NCI-H69 (cell line): ENCODE measurements around the gene SNCB.
"Not testable (repeated sequence)": the region's sequence is repeated elsewhere in the genome, so short reads cannot be mapped to it uniquely, and the experiment has no call there.

Experiments
- DNase-seq: peaks from one replicate; lab custom pipeline; 2025; lab: John Stamatoyannopoulos, UW

The SNCB gene

DNA sequence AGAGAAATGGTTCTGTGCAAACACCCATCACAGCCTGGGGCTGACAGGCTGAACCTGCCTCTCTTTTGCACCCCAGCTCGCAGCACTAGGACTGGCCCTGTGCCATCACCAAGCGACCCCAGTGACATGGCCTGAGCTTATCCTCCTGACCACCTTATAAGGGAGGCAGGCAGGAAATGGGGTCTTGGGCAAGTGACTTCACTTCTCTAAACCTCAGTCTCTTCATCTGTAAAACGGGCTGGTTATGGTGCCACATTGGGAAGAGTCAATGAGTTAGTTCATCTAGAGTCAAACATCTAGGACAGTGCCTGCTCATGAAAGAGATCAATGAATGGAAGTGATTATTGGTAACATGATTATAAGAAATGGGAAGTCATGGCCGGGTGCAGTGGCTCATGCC, 6.2 kb downstream of the SNCB start:
- no peak for DNase-seq

DNA sequence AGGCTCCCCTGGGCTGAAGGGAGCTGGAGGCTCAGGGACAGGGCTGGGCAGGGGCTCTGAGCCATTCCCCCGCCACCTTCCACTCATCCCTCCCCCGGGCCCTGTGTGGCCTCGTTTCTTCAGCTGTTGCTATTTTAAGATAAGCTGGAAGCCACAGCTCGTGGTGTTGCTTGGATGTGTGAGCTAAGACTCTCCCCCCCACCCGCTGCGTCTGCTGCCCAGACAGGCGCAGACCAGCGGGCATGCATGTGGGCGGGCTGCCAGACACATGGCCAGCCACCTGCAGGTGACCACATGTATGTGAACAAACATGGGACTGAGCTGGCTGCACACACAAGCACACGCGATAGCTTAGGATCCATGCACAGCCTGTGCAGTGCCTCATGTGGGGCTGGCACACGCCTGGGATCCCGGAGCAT, 8.7 kb downstream of the SNCB start:
- DNase-seq, result no peak

DNA sequence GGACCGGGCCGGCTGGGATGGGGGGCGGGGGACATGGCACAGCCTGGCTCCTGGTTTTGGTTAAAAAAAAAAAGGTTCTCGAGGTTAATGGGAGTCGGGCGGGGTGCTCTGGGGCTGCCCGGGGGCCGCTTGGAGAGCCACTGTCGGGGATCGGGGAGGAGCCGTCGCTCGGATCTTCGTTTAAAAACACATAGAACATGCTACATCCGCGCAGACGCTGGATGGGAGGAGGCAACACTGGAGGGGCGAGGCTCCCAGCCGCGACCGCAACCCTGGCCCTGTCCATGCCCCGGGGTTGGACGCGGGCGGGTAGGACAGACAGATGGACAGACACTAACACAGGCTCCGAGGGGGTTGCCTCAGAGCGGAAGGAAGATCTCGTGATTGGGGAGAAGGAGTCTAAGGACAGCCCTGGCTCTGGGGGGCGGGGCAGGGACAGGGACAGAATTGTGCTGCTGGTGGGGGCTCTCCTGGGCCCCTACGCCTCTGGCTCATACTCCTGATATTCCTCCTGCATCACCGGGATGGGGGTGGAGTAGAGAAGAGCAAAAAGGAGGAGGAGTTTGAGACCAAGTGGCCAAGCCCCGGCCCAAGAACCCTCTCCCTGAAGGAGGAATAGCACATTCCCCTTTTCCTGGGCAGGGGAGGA, 9.9 kb downstream of the SNCB start:
- no peak for DNase-seq

DNA sequence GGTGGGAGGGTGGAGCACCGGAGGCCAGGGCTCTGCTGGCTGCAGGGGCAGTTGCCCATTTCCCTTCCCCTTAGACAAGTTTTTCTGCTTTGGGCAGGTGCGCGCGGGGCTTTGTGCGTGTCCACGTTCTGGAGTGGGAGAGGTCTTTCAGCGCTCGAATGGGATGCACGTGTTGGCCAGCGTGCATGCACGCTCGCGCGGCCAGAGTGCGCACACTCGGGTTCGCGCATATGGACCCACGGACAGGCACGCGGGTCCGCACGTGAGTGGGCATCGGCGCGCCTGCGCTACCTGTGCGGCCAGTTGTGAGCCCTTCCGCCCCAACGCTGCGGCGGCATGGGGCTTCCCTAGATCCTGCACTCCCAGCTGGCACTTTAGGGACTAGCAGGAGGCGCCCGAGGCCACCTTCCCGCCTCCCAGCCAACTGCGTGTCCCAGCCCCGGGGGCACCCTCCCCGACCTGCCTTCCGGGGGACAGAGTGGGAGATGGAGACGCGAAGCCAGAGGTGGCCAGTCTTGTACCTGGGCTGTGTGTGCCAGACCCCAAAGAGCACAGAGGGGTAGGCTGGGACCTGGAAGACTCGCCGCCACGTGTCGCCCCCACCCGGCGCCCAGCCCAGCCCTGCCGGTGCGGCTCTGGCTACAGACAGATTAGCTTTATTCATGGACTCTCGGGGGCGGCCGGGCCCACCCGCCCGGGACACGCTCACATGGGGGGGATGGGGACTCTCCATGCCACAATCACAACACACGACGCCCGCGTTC, 10.6 kb downstream of the SNCB start:
- DNase-seq, result peak; percentile 52

DNA sequence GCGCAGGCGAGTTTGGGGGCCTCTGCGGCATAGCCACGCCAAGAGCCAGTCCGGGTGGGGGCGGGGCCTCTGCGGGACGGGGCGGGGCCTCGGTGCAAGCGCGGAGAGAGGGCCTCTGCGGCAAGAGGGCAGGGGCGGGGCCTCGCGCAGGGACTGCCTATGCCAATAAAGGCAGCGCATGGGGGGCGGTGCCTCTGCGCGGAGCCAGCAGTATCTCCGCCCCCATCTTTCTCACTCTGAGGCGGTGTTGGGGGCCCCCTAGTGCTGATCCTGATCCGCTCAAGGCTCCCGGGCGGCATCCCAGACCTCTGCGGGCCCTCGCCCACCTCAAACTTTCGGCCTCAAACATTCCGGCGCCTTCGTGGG, 11.1 kb downstream of the SNCB start:
- DNase-seq, result peak; percentile 89

DNA sequence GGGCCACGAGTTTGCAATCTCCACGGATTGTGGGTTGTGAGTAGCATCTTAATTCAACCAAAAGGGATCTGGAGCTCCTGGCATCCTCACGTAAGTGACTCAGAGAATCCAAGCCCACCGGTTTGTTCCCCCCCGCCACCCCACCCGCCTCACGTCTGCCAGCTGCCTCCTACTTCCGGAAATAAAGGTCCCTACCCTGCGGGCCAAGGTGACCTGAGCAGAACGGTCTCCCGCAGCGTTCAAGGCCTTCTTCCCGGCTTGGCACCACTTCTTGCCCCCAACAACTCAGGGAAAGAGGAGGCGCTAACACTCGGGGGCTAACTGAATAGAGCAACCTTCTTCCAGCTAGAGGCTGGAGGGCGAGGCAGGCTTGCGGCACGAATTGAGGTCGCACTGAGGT, 11.6 kb downstream of the SNCB start:
- no peak for DNase-seq

DNA sequence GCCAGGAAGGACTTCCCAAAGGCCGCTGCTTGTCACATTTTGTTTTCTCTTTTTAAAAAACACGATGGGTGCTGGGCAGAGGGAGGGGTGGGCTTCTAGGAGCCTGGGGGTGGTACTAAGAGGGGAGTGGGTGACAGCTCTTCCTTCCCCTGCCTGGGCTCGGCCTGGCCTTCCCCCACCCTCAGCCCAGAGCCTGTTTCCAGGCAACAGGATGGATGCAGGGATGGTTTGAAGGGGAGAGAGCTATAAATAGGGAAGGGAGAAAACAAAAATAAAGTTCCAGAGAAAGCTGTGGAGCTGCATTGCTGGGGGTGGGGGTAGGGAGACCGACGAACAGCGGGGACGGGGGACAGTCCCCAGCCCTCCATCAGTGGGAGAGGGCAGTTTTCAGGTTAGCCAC, 13.8 kb downstream of the SNCB start:
- DNase-seq, result no peak

DNA sequence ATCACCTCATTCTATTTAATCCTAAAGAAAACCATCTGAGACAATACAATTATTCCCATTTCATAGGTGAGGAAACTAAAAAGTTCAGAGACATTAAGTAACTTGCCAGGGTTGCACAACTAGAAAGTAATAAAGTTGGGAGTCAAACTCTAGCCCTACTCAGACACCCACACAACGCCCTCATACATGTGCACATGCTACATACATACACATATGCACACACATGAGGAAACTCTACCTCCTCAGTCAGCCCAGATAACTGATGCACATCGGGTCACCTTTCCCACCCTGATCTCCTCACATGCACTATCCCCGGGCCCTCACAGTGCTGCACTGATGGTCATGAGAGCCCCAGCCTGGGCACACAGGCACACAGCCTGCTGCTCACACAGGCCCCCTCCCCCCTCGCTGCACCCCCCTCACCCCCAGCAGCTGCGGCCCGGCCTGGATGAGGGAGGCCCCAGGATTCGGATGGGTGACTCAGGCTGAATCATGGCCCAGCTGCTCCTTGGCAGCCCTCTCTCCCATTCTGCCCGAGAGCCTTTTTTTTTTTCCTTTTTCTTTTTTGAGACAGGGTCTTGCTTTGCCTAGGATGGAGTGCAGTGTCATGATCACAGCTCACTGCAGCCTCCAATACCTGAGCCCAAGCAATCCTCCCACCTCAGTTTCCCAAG, 15.4 kb downstream of the SNCB start:
- no peak for DNase-seq

DNA sequence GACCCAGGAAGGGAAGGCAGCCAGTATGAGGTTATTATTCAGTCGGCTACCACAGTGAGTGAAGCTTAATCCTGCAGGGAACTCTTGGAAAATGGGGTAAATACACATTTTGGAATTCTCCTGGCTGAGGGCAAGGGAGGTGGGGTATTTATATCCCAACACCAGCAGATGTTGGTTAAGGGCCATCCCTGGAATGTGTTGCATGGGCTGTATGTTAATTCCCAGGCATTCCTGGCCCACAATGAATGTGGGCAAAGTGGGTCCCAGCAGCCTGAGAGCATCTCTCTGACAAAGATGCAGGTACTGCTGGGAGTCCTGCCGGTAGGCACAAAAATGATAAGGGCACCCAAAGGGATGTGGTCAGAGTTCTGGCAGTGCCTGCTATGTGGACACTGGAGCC, 17.5 kb downstream of the SNCB start:
- no peak for DNase-seq

DNA sequence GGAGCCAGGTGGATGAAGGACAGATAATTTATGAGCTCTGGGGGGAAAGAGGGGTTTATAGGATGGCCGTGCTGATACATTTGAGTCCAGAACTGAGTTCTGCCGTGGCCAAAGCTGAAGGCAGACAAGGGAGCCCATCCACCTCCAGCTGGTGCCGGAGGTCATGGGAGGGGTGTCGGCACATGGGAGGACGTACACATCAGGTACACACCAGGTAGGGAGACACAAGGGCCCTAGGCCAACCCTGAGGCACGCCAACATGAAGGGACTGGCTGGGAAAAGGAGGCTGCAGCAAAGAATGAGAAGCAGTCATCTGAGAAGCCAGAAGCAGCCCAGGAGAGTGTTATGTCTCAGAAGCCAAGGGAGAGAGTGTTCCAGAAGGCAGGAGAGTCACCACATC, 18.3 kb downstream of the SNCB start:
- no peak for DNase-seq

DNA sequence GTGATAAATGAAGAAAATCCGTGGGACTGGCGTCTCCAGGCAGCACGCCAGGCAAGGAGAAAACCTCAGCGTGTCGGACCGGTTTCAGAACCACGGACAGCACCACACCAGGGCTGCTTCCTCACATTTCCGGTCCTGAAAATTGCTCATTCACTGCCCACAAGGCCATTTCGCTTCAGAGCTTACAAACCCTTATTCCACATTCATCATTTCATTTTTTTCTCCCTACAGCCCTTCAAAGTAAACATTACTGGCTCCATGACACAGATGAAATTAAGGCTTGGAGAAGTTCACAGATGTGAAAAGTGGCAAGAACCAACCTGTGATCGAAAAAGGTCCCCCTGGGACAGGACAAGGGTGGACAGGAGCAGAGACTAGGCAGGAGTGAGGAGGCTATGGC, 18.9 kb downstream of the SNCB start:
- DNase-seq, result no peak

DNA sequence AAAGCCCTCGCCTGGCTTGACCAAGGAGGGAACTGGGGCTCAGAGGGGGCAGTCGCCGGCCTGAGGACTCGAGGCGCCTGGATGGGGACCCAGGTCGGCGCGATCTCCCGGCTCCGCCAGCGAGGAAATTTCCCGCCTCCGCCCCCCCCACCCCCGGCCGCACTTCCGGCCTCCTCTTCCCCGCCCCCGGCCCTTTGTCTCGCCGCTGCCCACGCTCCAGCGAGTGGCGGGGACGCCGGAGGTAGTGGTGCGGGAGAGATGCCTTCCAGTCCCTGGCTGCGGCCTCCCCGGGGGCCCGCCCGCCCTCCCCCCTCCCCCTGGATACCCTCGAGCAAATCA, 19.9 kb downstream of the SNCB start:
- peak; percentile 88 for DNase-seq

DNA sequence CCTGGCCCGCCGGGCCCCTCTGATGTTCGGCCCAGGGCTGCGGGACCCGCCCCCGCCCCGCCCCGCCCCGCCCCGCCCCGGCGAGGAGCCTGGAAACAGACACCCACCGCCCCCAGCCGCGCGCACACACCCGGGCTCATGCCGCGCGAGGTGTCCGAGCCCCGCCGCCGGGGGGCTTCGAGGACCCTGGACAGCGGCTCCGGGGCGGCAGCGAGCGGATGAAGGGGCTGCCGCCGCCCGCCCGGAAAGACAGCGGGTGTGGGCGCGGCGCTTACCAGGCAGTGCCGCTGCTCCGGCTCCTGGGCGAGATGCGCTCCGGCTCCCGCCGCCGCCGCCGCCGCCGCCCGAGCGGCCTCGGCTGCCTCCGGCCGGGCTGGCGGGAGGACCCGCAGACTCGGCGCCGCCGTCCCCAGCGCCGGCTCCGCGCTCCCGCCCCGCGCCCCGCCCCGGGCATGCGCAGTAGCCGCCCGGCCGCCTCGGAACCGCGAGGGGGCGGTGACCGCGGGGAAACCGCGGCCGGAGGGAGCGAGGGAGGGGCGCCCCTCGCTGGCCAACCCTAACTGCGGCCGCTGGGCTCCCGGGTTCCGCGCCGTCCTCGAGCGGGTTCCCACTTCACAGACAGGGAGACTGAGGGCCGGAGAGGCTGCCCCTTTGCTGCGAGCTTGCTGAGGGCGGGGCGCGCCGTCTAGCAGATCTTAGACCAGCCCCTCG, 20.5 kb downstream of the SNCB start, which contains the start of gene GPRIN1:
Gene GPRIN1 (minus strand): TSS at position 433 of the 711 bp plus-strand sequence. CDS start 10,322 bp downstream, outside the sequence.
- peak; percentile 92 for DNase-seq

DNA sequence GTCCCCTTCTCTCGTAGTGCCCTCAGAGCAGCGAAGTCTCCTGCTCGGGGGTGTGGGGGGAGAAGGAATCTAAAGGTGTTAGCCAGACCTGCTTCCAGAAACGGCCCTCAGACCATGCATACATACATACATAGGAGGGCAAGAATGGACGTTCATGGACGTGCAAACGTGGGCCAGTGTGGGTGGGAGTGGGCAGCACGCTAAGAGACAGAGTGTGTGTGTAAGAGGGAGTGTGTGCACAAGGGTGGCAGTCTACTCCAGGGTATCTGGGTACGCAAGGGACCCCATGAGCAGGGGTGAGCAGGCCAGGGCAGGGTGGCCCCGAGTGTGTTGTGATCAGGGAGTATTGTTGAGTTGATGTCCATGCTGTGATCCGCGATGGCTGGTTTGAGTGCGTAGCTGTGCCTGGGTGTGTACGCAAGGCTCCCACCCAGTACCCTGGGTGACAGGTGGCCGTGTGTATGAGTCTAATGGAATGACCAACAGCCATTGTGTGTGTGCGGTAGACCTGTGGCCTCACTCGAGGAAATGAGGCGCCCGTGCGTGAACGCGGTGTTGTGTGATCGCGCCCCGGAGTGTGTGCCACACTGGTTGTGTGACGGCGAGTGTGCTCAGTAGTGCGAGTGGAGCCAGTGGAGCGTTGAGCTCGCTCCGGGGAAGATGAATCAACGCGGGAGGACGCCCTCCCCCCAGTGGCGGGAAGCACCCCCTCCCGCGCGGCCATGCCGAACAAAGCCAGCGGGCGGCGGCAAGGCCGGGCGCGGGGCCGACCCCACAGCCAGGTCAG, 21.2 kb downstream of the SNCB start:
- peak; percentile 79 for DNase-seq

DNA sequence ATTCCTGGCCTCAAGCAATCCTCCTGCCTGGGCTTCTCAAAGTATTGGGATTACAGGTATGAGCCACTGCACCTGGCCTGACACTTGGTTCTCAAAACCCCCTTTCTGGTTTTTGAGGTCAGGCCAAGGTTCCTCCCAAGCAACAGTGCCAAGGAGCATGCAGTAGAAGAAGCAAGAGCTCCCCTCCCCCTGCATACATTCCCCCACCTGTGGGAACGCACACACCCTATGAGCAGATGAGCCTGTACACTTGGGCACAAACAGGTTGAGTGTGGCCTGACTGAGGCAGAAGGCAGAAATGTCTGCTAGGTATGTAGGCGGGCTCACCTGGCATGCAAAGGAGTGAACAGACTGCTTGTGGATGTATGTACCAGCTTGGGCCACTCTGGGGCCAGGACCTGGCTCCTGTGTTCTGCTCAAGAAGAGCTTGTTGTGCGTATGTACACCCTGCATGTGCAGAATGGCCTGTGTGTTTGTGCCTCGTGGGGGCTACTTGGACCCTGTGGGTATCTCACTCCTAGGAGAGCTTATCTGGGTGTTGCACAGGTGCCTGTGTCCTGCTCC, 22.1 kb downstream of the SNCB start:
- DNase-seq, result no peak

DNA sequence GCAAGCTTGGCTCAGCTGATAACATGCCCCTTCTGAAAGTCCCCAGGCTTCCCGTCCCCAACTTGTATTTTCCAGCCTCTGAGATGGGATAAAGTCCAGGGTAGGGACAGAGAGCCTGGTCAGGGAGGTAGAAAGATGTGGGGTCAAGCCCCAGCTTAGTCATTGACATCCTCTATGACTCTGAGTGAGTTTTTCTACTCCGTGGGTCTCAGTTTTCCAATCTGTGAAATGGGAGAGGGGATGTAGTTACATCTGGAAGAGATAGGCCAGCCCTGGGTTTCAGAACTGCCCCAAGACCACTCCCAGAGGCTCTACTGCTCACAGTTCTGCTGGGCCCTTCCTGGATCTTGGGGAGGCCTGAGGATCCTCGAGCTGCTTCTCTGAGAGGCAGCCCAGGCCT, 23.5 kb downstream of the SNCB start:
- DNase-seq, result no peak

DNA sequence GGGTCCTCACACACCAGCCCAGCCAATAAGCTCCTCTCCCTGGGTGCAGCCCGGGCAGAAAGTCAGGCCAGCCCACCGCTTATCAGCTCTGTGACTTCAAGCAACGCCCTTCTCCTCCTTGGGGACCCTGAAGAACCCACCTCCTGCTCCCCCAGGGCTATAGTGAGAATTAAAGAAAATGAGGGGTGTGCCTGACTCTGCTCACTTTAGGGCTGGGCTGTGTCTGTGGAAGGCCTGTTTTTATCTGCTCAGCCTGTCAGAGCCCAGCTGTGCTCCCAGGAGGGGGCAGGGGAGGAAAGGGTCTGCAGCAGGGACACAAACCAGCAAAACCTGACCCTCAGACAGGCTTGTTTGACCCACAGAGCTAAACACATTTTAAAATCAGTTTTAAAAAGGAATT, 24.3 kb downstream of the SNCB start:
- peak; percentile 41 for DNase-seq

DNA sequence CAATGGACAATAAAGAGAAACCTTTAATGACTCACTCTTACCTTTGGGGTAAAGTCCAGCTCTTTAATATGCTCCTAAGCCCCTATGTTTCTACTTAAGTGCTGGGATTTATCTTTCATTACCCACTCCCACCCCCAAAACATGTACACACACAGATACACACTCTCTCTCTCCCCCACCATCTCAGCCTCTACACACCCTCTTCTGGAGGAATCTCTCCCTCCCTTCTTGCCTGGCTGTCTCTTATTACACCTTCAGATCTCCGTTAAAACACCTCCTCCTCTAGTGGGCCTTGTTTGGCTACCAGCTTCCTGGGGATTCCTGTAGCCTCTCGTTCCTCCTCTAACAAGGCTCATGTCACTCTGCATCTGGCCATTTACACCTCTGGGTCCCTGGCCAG, 27.2 kb downstream of the SNCB start:
- no peak for DNase-seq

DNA sequence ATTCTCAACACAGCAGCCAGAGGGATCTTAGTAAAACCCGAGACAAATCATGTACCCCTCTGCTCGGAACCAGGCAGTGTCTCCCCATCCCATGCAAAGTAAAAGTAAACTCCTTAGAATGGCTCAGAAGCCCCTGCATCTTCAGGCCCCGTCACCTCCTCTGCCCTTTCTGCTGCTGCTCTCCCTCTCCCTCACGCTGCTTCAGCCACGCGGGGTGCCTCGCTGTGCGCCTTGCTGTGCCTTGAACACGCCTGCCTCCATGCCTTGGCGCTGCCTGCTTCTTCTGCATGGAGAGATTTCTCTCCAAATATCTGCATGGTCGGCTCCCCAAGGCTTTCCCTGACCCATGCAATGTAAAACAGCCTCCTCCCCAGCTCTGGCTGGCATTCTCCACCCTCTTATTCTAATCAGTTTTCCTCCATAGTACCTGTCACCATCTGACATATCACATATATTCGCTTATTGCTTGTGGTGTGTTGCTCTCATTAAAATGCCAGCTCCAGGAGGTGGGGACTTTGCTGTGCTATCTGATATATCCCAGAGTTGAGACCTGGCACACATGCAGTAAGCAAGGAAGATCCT, 28.3 kb downstream of the SNCB start:
- peak; percentile 72 for DNase-seq

DNA sequence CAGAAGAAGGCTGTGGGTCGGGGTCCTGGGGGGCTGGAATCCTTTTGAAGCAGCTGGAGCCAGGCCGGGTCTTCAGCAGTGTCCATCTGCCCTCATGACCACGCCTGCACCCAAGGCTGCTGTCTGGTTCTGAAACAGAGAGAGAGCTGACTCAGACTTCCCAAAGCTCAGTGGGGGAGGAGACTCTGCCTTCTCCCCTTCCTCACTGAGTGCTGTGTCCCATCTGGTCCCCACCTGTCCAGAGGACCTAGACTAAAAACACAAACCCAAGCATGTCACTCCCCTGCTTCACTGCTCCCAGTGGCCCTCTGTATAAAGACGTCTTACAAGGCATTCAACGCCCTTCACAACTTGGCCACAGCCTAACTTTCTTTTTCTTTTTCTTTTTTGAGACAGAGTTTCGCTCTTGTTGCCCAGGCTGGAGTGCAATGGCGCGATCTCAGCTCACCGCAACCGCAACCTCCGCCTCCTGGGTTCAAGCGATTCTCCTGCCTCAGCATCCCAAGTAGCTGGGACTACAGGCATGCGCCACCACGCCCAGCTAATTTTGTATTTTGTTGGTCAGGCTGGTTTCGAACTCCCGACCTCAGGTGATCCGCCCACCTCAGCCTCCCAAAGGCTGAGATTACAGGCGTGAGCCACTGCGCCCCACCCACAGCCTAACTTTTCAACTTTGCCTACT, 30.4 kb downstream of the SNCB start:
- DNase-seq, result not testable (repeated sequence)
